HUDEP-2 (cell line): ENCODE results near the gene BEST2.

Experiments
- DNase-seq, 76 experiments: peaks; one replicate each; lab custom pipeline; 2025; ENCODE audit not compliant: unreplicated experiment in 76 of 76; lab: John Stamatoyannopoulos, UW

The BEST2 gene

GRCh38 chr19:12727745-12728433, 23.7 kb upstream of the BEST2 start:
- DNase-seq: no peak

- DNase-seq: peak in 20 of 76 experiments; percentile 13 to 60 (median 30)
Observed at GRCh38 chr19:12730064-12730463, 21.5 kb upstream of the BEST2 start.

GRCh38 chr19:12731337-12731736, 20.3 kb upstream of the BEST2 start:
- DNase-seq: no peak

- DNase-seq: peak in 70 of 76 experiments; percentile 34 to 89 (median 67)
Observed at GRCh38 chr19:12733369-12734214, 18.0 kb upstream of the BEST2 start.

GRCh38 chr19:12736995-12737834, 14.4 kb upstream of the BEST2 start, which contains the start of gene GET3:
Gene GET3 (plus strand): TSS chr19:12737497. CDS start chr19:12737506, 9 bp downstream.
- peak in 75 of 76 experiments; percentile 86 to 100 (median 99) for DNase-seq

GRCh38 chr19:12737835-12738351, 13.7 kb upstream of the BEST2 start:
- DNase-seq: no peak

- DNase-seq: no peak
Observed at GRCh38 chr19:12745166-12745897, 6.3 kb upstream of the BEST2 start.

- DNase-seq: no peak
Observed at GRCh38 chr19:12748489-12748888, 3.1 kb upstream of the BEST2 start.

GRCh38 chr19:12749938-12750521, 1.6 kb upstream of the BEST2 start:
- no peak for DNase-seq

GRCh38 chr19:12750851-12751250, 740 bp upstream of the BEST2 start:
- peak in 2 of 76 experiments; percentile 19 to 43 for DNase-seq

- no peak for DNase-seq
Observed at GRCh38 chr19:12752056-12752781, 628 bp downstream of the BEST2 start.

- no peak for DNase-seq
Observed at GRCh38 chr19:12754465-12755196, 3.0 kb downstream of the BEST2 start.

- peak in 4 of 76 experiments; percentile 14 to 20 (median 18) for DNase-seq
Observed at GRCh38 chr19:12756150-12756883, 4.7 kb downstream of the BEST2 start.

GRCh38 chr19:12757544-12758274, 6.1 kb downstream of the BEST2 start:
- peak in 57 of 76 experiments; percentile 29 to 78 (median 59) for DNase-seq

GRCh38 chr19:12759686-12760085, 8.1 kb downstream of the BEST2 start:
- peak in 20 of 76 experiments; percentile 14 to 47 (median 24) for DNase-seq

GRCh38 chr19:12763100-12763499, 11.5 kb downstream of the BEST2 start:
- DNase-seq: no peak

GRCh38 chr19:12764698-12765097, 13.1 kb downstream of the BEST2 start:
- no peak for DNase-seq
